Caco-2 (cell line): ENCODE measurements around the gene ZNF497. TPM values are rescaled to one million over a fixed set of nuclear protein-coding genes. Genes with fewer than 3 reads are reported as not detected.
A peak's percentile ranks its signal among the peaks of the same experiment; 100 is the strongest.

Experiments used
- BruUV-seq: library from RNA; stranded (reverse); fragments of 400-500 nt; replicated peaks from 2 replicates; lab custom pipeline; 2021; lab: Mats Ljungman, UMichigan
- CTCF ChIA-PET: fragments of 300-600 bp; sonication (Branson Sonifier 250); formaldehyde crosslinking; loops from one replicate; lab custom pipeline; 2022; ENCODE audit warnings: antibody characterized with exemption; lab: Charles Lee
- POLR2A ChIA-PET: fragments of 300-600 bp; sonication (Branson Sonifier 250); formaldehyde crosslinking; loops from one replicate; lab custom pipeline; 2022; ENCODE audit warnings: antibody characterized with exemption; lab: Charles Lee
- DNase-seq, 2 experiments: peaks; one replicate each; pipeline versions ENCODE4 v3.0.0 to v3.0.0-alpha.2; 2020 to 2022
- H3K27me3 ChIP-seq: replicated peaks from 2 replicates; pipeline ENCODE4 v1.6.0; 2011; ENCODE audit warnings: low read length; ENCODE audit not compliant: control insufficient read depth, insufficient read depth
- H3K36me3 ChIP-seq: 2 replicates; pipeline ENCODE4 v1.5.1; 2011; ENCODE audit warnings: low read length; ENCODE audit not compliant: control insufficient read depth, insufficient read depth
- H3K4me1 ChIP-seq: fragments of 250-450 bp; sonication (Bioruptor Pico); 2 replicates; pipeline ENCODE4 v1.5.1; 2020; ENCODE audit warnings: mild to moderate bottlenecking
- H3K4me3 ChIP-seq: 2 replicates; pipeline ENCODE4 v1.5.1; 2011; ENCODE audit warnings: low read depth, mild to moderate bottlenecking, control low read depth, low read length
- H3K9me3 ChIP-seq: fragments of 250-450 bp; sonication (Bioruptor Pico); 2 replicates; pipeline ENCODE4 v1.5.1; 2020; ENCODE audit warnings: mild to moderate bottlenecking, moderate library complexity
- H3K27ac Mint-ChIP-seq: one replicate; pipeline ENCODE4 v1.8.0; 2022; ENCODE audit warnings: mixed read lengths; ENCODE audit not compliant: unreplicated experiment
- H3K27me3 Mint-ChIP-seq: one replicate; pipeline ENCODE4 v1.8.0; 2022; ENCODE audit warnings: mixed read lengths; ENCODE audit not compliant: insufficient read depth, unreplicated experiment
- H3K36me3 Mint-ChIP-seq: one replicate; pipeline ENCODE4 v1.8.0; 2022; ENCODE audit warnings: mild to moderate bottlenecking, mixed read lengths; ENCODE audit not compliant: insufficient read depth, unreplicated experiment
- H3K4me1 Mint-ChIP-seq: one replicate; pipeline ENCODE4 v1.8.0; 2022; ENCODE audit warnings: low read depth, mixed read lengths; ENCODE audit not compliant: unreplicated experiment
- H3K4me3 Mint-ChIP-seq: one replicate; pipeline ENCODE4 v1.8.0; 2022; ENCODE audit warnings: mild to moderate bottlenecking, moderate library complexity, mixed read lengths; ENCODE audit not compliant: unreplicated experiment
- H3K9me3 Mint-ChIP-seq: one replicate; pipeline ENCODE4 v1.8.0; 2022; ENCODE audit warnings: mixed read lengths; ENCODE audit not compliant: unreplicated experiment
- CTCF ChIP-seq, 2 experiments: fragments of 200-600 bp in 1 of 2; IDR thresholded peaks; 1 replicate in 1 of 2; 2 replicates in 1 of 2; pipeline versions ENCODE4 v1.5.1 to v1.8.0; 2011 to 2022; ENCODE audit warnings: antibody characterized with exemption in 1 of 2, control low read depth in 1 of 2, inconsistent platforms in 1 of 2, low read depth in 1 of 2, low read length in 1 of 2, mild to moderate bottlenecking in 1 of 2, moderate library complexity in 1 of 2; ENCODE audit not compliant: insufficient read depth in 1 of 2, severe bottlenecking in 1 of 2, unreplicated experiment in 1 of 2
- intact Hi-C: fragments of 100-400 bp; cut with micrococcal nuclease; formaldehyde crosslinking; loops from one replicate; pipeline ENCODE4 v1.10.0; 2022; ENCODE audit not compliant: unreplicated experiment
- total RNA-seq: library from RNA; stranded (reverse); gene quantifications from 2 replicates; pipeline ENCODE4 v1.2.3, GENCODE V29; 2022

Gene ZNF497
- total RNA-seq, 1 experiment from 2014 or later, result 1.7 TPM

- POLR2A ChIA-PET, result no interaction called here
- Mint-ChIP-seq H3K4me1 (peaks cover 11% of the 10 kb centered on the region), H3K36me3 (peaks cover 32% of the 10 kb centered on the region)
Observed at GRCh38 chr19:58400916-58401839, 38.6 kb upstream of the ZNF497 start.

GRCh38 chr19:58400316-58400915, 37.9 kb upstream of the ZNF497 start:
- H3K9me3 Mint-ChIP-seq, result no peaks in the 10 kb centered on the region
- no TSS peak for BruUV-seq
- CTCF ChIA-PET, result no interaction called here
- Histone ChIP-seq H3K4me3 (peak overlapping the region; percentile 70), H3K36me3 (peaks cover 1% of the 10 kb centered on the region; the same call in 1 of the 2 replicates), H3K4me1 (peaks cover 9% of the 10 kb centered on the region), H3K27me3 (no peaks in the 10 kb centered on the region), H3K9me3 (no peaks in the 10 kb centered on the region)
- DNase-seq, result no peak
- intact Hi-C loops, result loop anchor here (2.0 kb wide), 2 partner anchors 38 to 74 kb away; partner anchors contain the start of gene ZNF497
- peak overlapping the region; percentile 99 for H3K27ac Mint-ChIP-seq
- H3K4me1 Mint-ChIP-seq, result peaks cover 11% of the 10 kb centered on the region
- peak overlapping the region; percentile 99 for H3K4me3 Mint-ChIP-seq
- POLR2A ChIA-PET, result no interaction called here
- no peaks in the 10 kb centered on the region for H3K27me3 Mint-ChIP-seq
- no peak for TF ChIP-seq CTCF (IDR thresholded peaks at IDR 0.05; ENCODE audit: insufficient read depth in 1 of 2, low read depth in 1 of 2, low read length in 1 of 2, severe bottlenecking in 1 of 2, unreplicated experiment in 1 of 2)
- peaks cover 39% of the 10 kb centered on the region for H3K36me3 Mint-ChIP-seq

More at GRCh38 chr19:58400916-58401839, 38.6 kb upstream of the ZNF497 start:
- Histone ChIP-seq H3K9me3 (no peaks in the 10 kb centered on the region), H3K4me3 (peak overlapping the region; percentile 93), H3K4me1 (peaks cover 8% of the 10 kb centered on the region), H3K36me3 (no peaks in the 10 kb centered on the region), H3K27me3 (no peaks in the 10 kb centered on the region)
- BruUV-seq, result no TSS peak
- DNase-seq, result peak; percentile 99
- no peaks in the 10 kb centered on the region for H3K27me3 Mint-ChIP-seq
- H3K27ac Mint-ChIP-seq, result peak overlapping the region; percentile 99
- intact Hi-C loops, result loop anchor here (2.0 kb wide), 2 partner anchors 38 to 74 kb away; partner anchors contain the start of gene ZNF497
- CTCF ChIA-PET, result no interaction called here
- no peak for TF ChIP-seq CTCF (IDR thresholded peaks at IDR 0.05; ENCODE audit: insufficient read depth in 1 of 2, low read depth in 1 of 2, low read length in 1 of 2, severe bottlenecking in 1 of 2, unreplicated experiment in 1 of 2)
- peak overlapping the region; percentile 99 for H3K4me3 Mint-ChIP-seq
- H3K9me3 Mint-ChIP-seq, result no peaks in the 10 kb centered on the region

GRCh38 chr19:58399903-58400302, 37.4 kb upstream of the ZNF497 start:
- DNase-seq, result no peak
- intact Hi-C loops, result loop anchor here (2.0 kb wide), 2 partner anchors 37 to 75 kb away; partner anchors contain the start of gene ZNF497
- Mint-ChIP-seq H3K4me3 (peak overlapping the region; percentile 99), H3K36me3 (peaks cover 44% of the 10 kb centered on the region), H3K27me3 (no peaks in the 10 kb centered on the region), H3K27ac (peak overlapping the region; percentile 99), H3K9me3 (no peaks in the 10 kb centered on the region), H3K4me1 (peaks cover 11% of the 10 kb centered on the region)
- ChIA-PET CTCF (no interaction called here), POLR2A (no interaction called here)
- Histone ChIP-seq H3K36me3 (peaks cover 1% of the 10 kb centered on the region; the same call in 1 of the 2 replicates), H3K9me3 (no peaks in the 10 kb centered on the region), H3K4me3 (peak overlapping the region; percentile 70; the same call in 1 of the 2 replicates), H3K4me1 (peaks cover 14% of the 10 kb centered on the region), H3K27me3 (no peaks in the 10 kb centered on the region)
- TF ChIP-seq CTCF (IDR thresholded peaks at IDR 0.05; ENCODE audit: insufficient read depth in 1 of 2, low read depth in 1 of 2, low read length in 1 of 2, severe bottlenecking in 1 of 2, unreplicated experiment in 1 of 2), result no peak
- BruUV-seq, result no TSS peak
